HG03432 (cell line): ENCODE measurements around the gene SLC25A42.
"Not testable (repeated sequence)": the region's sequence is repeated elsewhere in the genome, so short reads cannot be mapped to it uniquely, and the experiment has no call there.

Source experiments
- ATAC-seq: cut with Tn5 transposase; IDR thresholded peaks from one replicate; pipeline ENCODE4 v1.9.1; 2021; ENCODE audit warnings: mild to moderate bottlenecking, moderate library complexity; ENCODE audit not compliant: unreplicated experiment

SLC25A42 gene, protein sequence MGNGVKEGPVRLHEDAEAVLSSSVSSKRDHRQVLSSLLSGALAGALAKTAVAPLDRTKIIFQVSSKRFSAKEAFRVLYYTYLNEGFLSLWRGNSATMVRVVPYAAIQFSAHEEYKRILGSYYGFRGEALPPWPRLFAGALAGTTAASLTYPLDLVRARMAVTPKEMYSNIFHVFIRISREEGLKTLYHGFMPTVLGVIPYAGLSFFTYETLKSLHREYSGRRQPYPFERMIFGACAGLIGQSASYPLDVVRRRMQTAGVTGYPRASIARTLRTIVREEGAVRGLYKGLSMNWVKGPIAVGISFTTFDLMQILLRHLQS

GRCh38 chr19:19063183-19064097 lies at the start of gene SLC25A42:
SLC25A42 (plus strand) TSS chr19:19063994; CDS start chr19:19096125, 32,131 bp downstream.
- ATAC-seq = peak; percentile 91

GRCh38 chr19:19021115-19021514 lies 42.7 kb upstream of the SLC25A42 start:
- no peak for ATAC-seq

DNA sequence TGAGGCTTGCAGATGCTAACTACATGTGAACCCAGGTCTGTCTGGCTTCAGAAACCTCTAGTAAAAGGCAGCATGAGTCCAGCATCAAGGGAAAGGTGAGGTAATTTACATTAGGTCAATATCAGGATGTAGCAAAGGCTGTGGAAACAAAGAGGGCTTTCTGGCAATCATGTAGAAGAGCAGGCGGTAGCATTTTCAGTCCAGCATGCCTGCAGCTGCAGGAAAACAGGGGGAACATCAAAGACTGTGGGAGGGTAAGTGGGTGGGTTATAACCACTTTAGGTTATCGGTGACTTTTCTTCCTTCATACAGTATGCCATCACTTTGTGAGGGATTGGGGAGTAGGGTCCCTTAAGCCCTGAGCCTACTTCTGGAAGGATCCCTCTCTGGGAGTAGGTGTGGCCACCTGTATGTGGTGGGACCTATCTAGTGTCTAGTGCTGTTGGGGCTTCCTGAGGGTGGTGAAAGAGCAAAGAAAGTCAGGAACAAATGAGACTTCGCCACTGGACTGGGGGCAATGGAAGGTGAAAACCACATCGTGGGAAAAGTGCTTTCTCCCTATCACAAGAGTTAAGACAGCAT lies 41.3 kb upstream of the SLC25A42 start:
- no peak for ATAC-seq

DNA sequence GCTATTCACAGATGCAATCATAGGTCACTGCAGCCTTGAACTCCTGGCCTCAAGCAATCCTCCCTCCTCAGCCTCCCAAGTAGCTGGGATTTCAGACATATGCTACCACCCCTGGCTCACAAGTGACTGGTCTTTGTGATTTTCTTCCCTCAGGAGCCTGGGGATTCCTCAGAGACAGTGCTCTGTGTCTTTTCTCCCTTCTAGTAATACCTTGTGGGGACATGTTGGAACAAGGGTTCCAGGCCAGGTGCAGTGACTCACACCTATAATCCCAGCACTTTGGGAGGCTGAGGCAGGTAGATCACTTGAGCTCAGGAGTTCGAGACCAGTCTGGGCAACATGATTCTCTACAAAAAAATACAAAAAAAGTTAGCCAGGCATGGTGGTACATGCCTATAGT lies 40.4 kb upstream of the SLC25A42 start:
- not testable (repeated sequence) for ATAC-seq

DNA sequence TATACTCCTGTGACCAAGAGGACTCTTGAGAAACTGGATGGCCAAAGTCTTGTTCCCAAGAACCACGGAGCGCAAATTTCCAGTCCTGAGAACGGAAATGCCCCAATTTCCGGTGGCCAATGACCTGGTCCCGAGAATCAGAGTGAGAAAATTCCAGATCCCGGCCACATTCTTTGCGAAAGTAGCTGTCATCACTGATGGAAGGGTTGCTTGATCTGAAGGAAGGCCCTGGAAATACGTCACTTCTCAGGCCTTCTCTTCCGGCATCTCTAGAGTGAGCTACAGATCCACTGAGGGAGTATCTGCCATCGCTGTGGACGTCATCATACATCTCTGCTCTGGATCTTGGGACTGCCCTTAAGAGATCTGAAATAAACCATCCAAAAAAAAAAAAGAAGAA lies 37.9 kb upstream of the SLC25A42 start:
- no peak for ATAC-seq

- ATAC-seq = no peak
Observed at GRCh38 chr19:19026299-19026971, 37.4 kb upstream of the SLC25A42 start.

DNA sequence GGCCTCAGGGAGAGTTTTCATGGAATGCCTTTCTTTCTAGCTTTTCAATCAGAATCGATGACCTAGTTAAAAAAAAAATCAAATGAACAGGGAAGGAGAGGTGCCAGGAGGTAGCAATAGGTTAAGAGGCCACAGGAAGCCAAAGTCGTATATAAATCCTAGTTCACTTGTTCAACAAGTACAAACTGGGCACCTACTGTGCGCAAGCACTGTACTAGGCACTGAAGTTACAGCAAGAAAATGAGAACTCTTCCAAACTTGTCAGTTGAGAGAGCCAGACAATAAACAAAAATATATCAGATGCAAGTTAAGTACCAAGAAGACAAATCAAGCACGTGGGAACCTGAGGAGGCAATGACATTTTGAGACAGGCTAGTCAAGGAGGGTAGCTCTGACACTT lies 36.6 kb upstream of the SLC25A42 start:
- ATAC-seq = no peak

- ATAC-seq = no peak
Observed at GRCh38 chr19:19028526-19028925, 35.3 kb upstream of the SLC25A42 start.

DNA sequence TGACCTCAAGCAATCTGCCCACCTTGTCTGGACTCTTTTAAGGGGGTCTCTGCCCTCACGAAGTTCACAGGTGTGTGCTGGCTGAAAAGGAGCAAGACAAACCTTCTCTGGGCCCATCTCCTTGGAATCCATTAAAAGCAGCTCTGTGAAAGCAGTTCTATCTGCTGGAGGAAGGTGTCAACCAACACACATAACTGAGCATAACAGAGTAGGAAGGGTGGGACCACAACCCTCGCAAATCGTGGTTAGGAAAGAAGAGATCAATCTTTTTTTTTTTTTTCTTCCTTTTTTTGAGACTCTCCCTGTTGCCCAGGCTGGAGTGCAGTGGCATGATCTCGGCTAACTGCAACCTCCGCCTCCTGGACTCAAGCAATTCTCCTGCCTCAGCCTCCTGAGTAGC lies 31.9 kb upstream of the SLC25A42 start:
- ATAC-seq = no peak

GRCh38 chr19:19032420-19033175 lies 31.2 kb upstream of the SLC25A42 start:
- ATAC-seq = no peak

GRCh38 chr19:19033176-19033425 lies 30.7 kb upstream of the SLC25A42 start:
- ATAC-seq = peak; percentile 31

- ATAC-seq = peak; percentile 75
Observed at GRCh38 chr19:19033426-19034203, 30.2 kb upstream of the SLC25A42 start, which contains the start of the genes ARMC6 and SUGP2. ARMC6 (plus strand) TSS chr19:19033603; CDS start chr19:19034210, 607 bp downstream. SUGP2 (minus strand) TSS chr19:19033517; CDS start chr19:19031071, 2,446 bp downstream.

DNA sequence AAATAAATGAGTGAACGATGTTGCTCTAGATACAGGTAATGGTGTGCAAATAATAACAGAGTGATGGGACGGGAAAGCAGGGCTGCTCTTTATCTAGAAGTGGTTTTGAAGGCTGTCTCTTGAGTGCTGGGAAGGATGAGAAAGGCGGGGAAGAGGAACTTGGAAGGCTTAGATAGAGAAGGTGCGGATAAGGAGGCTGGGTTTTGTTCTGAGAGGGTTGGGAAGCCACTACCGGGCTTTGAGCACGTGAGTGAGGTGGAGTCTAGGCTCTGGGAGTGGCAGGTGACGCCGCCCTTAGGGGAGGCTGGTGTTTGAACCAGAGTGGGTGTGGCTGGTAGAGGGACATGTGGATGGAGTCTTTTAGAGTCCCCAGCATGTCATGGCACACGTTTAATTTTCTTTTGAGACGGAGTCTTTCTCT lies 29.6 kb upstream of the SLC25A42 start:
- ATAC-seq = peak; percentile 35

- no peak for ATAC-seq
Observed at GRCh38 chr19:19039901-19040300, 23.9 kb upstream of the SLC25A42 start.

GRCh38 chr19:19040417-19040816 lies 23.4 kb upstream of the SLC25A42 start:
- no peak for ATAC-seq

- ATAC-seq = no peak
Observed at GRCh38 chr19:19042732-19043280, 21.0 kb upstream of the SLC25A42 start.

- no peak for ATAC-seq
Observed at GRCh38 chr19:19043481-19043880, 20.3 kb upstream of the SLC25A42 start.

DNA sequence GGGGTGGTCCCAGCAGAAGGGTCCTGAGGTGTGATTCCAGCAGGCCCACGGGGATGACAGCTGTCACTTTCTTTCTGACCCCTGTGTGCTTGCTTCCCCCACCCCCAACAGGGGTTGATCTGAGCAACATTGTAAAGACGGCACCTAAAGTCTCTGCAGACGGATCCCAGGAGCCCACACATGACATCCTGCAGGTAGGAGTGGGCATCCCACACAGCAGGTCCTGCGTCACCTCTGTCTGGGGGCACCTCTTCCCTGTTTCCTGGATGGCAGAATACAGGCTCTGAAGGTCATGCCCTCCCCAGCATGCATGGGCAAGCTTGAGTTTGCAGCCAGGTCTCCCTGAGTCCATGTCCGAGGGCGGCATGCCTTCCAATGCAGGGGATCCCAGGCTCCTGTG lies 19.9 kb upstream of the SLC25A42 start:
- no peak for ATAC-seq

DNA sequence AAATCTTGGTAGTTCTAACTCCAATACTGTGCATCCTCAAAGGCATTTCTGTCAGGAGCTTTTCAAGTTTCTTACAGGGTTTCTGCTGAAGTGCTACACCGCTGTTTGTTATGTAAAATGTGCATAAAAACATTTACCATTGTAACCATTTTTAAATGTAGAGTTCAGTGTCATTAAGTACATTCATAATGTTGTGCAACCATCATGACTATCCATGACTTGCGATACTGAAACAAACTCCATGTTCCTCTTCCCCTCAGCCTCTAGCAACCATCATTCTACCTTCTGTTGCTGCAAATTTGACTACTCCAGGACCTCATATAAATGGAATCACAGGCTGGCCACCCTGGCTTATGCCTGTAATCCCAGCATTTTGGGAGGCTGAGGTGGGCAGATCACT lies 14.4 kb upstream of the SLC25A42 start:
- ATAC-seq = no peak
